ENCODE data around the gene LIN52. TPM values are rescaled to one million over a fixed set of nuclear protein-coding genes. Genes with fewer than 3 reads are reported as not detected.

LIN52 gene
- total RNA-seq, 1 experiment from 2014 or later: 10.6 TPM

DNA sequence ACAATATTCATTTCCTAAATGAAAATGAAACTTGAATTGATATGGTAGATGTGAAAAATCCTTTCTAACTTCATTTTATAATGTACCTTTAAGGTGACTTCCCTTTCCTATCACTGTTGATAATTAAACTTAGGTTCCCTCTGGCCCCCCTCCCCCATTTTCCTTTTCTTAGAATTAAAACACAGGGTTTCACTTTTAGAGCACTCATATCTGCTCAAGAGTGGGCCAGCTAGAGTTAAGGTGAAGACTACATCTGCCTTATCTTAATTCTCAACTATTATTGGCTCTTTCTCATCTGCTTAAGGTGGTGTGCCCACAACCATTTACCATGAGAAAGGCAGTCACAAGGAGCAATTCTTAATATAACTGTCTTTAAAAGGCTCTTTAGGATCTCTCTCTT lies 49.7 kb downstream of the LIN52 start:
- Mint-ChIP-seq H3K4me3 (no peak overlapping the region), H3K27ac (peak overlapping the region; percentile 35), H3K27me3 (ENCODE audit: low read depth) (no peaks in the 10 kb centered on the region), H3K4me1 (peaks cover 21% of the 10 kb centered on the region), H3K36me3 (no peaks in the 10 kb centered on the region), H3K9me3 (no peaks in the 10 kb centered on the region)
- DNase-seq (ENCODE audit: low spot score) (no peak), ATAC-seq (0 out of 2 replicates have a peak, but pooled peaks have one; percentile 36)
- TF ChIP-seq, protein P1, sequence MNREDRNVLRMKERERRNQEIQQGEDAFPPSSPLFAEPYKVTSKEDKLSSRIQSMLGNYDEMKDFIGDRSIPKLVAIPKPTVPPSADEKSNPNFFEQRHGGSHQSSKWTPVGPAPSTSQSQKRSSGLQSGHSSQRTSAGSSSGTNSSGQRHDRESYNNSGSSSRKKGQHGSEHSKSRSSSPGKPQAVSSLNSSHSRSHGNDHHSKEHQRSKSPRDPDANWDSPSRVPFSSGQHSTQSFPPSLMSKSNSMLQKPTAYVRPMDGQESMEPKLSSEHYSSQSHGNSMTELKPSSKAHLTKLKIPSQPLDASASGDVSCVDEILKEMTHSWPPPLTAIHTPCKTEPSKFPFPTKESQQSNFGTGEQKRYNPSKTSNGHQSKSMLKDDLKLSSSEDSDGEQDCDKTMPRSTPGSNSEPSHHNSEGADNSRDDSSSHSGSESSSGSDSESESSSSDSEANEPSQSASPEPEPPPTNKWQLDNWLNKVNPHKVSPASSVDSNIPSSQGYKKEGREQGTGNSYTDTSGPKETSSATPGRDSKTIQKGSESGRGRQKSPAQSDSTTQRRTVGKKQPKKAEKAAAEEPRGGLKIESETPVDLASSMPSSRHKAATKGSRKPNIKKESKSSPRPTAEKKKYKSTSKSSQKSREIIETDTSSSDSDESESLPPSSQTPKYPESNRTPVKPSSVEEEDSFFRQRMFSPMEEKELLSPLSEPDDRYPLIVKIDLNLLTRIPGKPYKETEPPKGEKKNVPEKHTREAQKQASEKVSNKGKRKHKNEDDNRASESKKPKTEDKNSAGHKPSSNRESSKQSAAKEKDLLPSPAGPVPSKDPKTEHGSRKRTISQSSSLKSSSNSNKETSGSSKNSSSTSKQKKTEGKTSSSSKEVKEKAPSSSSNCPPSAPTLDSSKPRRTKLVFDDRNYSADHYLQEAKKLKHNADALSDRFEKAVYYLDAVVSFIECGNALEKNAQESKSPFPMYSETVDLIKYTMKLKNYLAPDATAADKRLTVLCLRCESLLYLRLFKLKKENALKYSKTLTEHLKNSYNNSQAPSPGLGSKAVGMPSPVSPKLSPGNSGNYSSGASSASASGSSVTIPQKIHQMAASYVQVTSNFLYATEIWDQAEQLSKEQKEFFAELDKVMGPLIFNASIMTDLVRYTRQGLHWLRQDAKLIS (CRISPR knock-in tag; IDR thresholded peaks at IDR 0.05; ENCODE audit: borderline replicate concordance): no peak
- TF ChIP-seq ZNF121 (CRISPR knock-in tag; IDR thresholded peaks at IDR 0.05): no peak
- TF ChIP-seq RORB (CRISPR knock-in tag; IDR thresholded peaks at IDR 0.05): no peak
- TF ChIP-seq CBFB (CRISPR knock-in tag; IDR thresholded peaks at IDR 0.05; ENCODE audit: low read depth): no peak
- TF ChIP-seq ESRRA (CRISPR knock-in tag; IDR thresholded peaks at IDR 0.05; ENCODE audit: borderline replicate concordance): no peak
- TF ChIP-seq ZNF138 (CRISPR knock-in tag; conservative IDR thresholded peaks at IDR 0.05): no peak
- TF ChIP-seq OVOL2 (CRISPR knock-in tag; IDR thresholded peaks at IDR 0.05; ENCODE audit: borderline replicate concordance): no peak
- TF ChIP-seq ATF1 (CRISPR knock-in tag; IDR thresholded peaks at IDR 0.05): no peak
- no peak for TF ChIP-seq TEAD4 (CRISPR knock-in tag; IDR thresholded peaks at IDR 0.05)
- no peak for TF ChIP-seq ZNF416 (CRISPR knock-in tag; IDR thresholded peaks at IDR 0.05)
- TF ChIP-seq, protein P2, sequence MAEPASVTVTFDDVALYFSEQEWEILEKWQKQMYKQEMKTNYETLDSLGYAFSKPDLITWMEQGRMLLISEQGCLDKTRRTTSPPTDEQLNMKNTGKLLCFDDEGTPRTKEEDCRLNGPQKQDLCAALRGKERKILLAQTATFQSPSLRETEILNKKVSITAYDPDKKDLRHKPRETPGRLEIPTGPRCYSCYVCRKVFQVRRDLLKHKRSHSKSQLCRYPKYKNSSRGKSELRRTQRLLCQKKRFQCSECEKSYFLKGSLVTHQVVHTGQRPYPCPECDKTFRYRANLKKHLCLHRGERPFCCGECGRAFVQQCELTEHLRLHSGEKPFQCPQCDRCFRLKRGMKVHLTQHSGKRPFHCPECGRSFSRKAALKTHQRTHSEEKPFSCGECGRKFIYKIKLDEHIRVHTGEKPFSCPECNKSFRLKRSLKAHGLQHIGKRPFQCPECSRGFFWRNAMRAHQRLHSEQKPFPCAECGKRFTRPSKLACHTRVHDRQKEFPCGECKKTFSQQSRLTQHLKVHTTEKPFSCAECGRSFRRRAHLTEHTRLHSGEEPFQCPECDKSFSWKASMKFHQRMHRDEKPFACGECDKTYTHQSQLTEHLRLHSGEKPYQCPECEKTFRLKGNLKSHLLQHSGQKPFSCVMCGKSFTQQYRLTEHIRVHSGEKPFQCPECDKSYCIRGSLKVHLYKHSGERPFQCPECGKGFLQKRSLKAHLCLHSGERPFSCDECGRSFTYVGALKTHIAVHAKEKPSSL (CRISPR knock-in tag; conservative IDR thresholded peaks at IDR 0.05): no peak
- ChIA-PET POLR2A (no interaction called here), CTCF (no interaction called here)

DNA sequence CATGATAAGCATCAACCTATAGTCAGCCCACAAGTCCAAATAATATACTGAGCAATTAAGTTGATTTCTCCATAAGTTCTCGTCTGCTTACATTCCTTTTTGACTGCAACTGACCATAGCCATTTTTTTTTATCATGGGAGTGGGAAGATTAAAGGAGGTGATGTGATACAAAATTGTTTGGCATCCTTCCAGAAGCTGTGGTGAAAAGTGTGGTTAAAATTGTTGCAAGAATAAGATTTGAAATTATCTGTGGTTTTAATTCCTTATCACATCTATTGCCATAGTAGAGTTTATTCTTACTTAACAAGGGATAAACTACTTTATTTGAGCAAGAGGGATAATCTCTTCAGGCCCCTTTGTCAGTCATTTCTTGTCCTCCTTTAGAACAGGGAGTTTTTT lies 50.7 kb downstream of the LIN52 start:
- peak overlapping the region; percentile 21; the same call in 1 of the 2 replicates for H3K27ac Mint-ChIP-seq
- no peak for ATAC-seq
- H3K4me3 Mint-ChIP-seq: no peak overlapping the region
- H3K4me1 Mint-ChIP-seq: peaks cover 21% of the 10 kb centered on the region
- POLR2A ChIA-PET: no interaction called here
- CTCF ChIA-PET: interaction anchor here (1.2 to 1.3 kb wide), 2 partner anchors 26 to 82 kb away, joined by 3 to 5 read pairs; no protein-coding TSS in a partner anchor
- TF ChIP-seq SOX15 (CRISPR knock-in tag; IDR thresholded peaks at IDR 0.05) (no peak), GTF2I (CRISPR knock-in tag; conservative IDR thresholded peaks at IDR 0.05) (no peak)
- TF ChIP-seq, protein P3, sequence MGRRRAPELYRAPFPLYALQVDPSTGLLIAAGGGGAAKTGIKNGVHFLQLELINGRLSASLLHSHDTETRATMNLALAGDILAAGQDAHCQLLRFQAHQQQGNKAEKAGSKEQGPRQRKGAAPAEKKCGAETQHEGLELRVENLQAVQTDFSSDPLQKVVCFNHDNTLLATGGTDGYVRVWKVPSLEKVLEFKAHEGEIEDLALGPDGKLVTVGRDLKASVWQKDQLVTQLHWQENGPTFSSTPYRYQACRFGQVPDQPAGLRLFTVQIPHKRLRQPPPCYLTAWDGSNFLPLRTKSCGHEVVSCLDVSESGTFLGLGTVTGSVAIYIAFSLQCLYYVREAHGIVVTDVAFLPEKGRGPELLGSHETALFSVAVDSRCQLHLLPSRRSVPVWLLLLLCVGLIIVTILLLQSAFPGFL (CRISPR knock-in tag; IDR thresholded peaks at IDR 0.05; ENCODE audit: borderline replicate concordance): no peak
- TF ChIP-seq, protein P4, sequence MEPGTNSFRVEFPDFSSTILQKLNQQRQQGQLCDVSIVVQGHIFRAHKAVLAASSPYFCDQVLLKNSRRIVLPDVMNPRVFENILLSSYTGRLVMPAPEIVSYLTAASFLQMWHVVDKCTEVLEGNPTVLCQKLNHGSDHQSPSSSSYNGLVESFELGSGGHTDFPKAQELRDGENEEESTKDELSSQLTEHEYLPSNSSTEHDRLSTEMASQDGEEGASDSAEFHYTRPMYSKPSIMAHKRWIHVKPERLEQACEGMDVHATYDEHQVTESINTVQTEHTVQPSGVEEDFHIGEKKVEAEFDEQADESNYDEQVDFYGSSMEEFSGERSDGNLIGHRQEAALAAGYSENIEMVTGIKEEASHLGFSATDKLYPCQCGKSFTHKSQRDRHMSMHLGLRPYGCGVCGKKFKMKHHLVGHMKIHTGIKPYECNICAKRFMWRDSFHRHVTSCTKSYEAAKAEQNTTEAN (CRISPR knock-in tag; IDR thresholded peaks at IDR 0.05): no peak
- TF ChIP-seq, protein P5, sequence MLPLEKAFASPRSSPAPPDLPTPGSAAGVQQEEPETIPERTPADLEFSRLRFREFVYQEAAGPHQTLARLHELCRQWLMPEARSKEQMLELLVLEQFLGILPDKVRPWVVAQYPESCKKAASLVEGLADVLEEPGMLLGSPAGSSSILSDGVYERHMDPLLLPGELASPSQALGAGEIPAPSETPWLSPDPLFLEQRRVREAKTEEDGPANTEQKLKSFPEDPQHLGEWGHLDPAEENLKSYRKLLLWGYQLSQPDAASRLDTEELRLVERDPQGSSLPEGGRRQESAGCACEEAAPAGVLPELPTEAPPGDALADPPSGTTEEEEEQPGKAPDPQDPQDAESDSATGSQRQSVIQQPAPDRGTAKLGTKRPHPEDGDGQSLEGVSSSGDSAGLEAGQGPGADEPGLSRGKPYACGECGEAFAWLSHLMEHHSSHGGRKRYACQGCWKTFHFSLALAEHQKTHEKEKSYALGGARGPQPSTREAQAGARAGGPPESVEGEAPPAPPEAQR (CRISPR knock-in tag; IDR thresholded peaks at IDR 0.05): no peak
- TF ChIP-seq, protein P2 (CRISPR knock-in tag; conservative IDR thresholded peaks at IDR 0.05): no peak
- TF ChIP-seq, protein P6, sequence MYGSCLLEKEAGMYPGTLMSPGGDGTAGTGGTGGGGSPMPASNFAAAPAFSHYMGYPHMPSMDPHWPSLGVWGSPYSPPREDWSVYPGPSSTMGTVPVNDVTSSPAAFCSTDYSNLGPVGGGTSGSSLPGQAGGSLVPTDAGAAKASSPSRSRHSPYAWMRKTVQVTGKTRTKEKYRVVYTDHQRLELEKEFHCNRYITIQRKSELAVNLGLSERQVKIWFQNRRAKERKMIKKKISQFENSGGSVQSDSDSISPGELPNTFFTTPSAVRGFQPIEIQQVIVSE (CRISPR knock-in tag; IDR thresholded peaks at IDR 0.05; ENCODE audit: borderline replicate concordance): no peak
- H3K36me3 Mint-ChIP-seq: no peaks in the 10 kb centered on the region
- H3K27me3 Mint-ChIP-seq (ENCODE audit: low read depth): no peaks in the 10 kb centered on the region
- no peaks in the 10 kb centered on the region for H3K9me3 Mint-ChIP-seq
- no peak for DNase-seq (ENCODE audit: low spot score)
